ENCODE data around the gene SLC22A15.
"Not testable (repeated sequence)": the region's sequence is repeated elsewhere in the genome, so short reads cannot be mapped to it uniquely, and the experiment has no call there.

Gene SLC22A15

GRCh38 chr1:116036255-116036654 lies 59.9 kb downstream of the SLC22A15 start:
- no peak for DNase-seq (ENCODE audit: extremely low read depth, low read depth)
- no peak for TF ChIP-seq CTCF (IDR thresholded peaks at IDR 0.05; ENCODE audit: low read depth, low read length)

- DNase-seq (ENCODE audit: extremely low read depth, low read depth), result no peak
- no peak for TF ChIP-seq CTCF (IDR thresholded peaks at IDR 0.05; ENCODE audit: low read depth, low read length)
Observed at GRCh38 chr1:116038679-116039078, 62.4 kb downstream of the SLC22A15 start.

DNA sequence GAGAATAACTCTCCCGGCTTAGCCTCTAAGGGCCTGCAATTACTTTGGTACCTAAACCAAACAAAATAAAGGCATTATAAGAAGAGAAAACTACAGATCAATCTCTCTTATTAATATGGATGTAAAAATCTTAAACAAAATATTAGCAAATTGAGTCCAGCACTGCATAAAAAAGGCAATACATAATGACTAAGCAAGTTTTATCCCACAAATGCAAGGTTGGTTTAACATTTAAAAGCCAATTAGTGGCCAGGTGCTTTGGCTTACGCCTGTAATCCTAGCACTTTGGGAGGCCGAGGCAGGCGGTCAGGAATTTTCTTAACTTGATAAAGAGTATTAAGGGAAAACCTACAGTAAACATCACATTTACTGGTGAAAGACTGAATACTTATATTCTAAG lies 67.8 kb downstream of the SLC22A15 start:
- TF ChIP-seq CTCF (IDR thresholded peaks at IDR 0.05; ENCODE audit: low read depth, low read length), result no peak
- DNase-seq (ENCODE audit: extremely low read depth, low read depth), result no peak

DNA sequence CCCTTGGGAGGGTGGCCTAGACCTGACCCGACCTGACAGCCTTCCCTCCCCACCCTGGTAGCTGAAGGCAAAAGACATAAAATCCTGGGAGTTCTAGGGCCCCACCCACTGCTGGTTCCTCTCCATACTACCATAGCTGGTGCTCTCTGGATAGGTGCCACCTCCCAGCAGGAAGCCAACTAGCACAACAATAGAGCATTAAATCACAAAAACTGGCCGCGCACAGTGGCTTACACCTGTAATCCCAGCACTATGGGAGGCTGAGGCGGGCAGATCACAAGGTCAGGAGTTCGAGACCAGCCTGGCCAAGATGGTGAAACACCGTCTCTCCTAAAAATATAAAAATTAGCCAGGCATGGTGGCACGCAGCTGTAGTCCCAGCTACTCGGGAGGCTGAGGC lies 70.6 kb downstream of the SLC22A15 start:
- not testable (repeated sequence) for DNase-seq (ENCODE audit: extremely low read depth, low read depth)

DNA sequence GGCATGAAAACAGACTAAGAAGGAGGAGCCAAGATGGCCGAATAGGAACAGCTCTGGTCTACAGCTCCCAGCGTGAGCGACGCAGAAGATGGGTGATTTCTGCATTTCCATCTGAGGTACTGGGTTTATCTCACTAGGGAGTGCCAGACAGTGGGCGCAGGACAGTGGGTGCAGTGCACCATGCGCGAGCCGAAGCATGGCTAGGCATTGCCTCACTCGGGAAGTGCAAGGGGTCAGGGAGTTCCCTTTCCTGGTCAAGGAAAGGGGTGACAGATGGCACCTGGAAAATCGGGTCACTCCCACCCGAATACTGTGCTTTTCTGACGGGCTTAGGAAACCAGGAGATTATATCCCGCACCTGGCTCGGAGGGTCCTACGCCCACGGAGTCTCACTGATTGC lies 75.6 kb downstream of the SLC22A15 start:
- not testable (repeated sequence) for DNase-seq (ENCODE audit: extremely low read depth, low read depth)

DNA sequence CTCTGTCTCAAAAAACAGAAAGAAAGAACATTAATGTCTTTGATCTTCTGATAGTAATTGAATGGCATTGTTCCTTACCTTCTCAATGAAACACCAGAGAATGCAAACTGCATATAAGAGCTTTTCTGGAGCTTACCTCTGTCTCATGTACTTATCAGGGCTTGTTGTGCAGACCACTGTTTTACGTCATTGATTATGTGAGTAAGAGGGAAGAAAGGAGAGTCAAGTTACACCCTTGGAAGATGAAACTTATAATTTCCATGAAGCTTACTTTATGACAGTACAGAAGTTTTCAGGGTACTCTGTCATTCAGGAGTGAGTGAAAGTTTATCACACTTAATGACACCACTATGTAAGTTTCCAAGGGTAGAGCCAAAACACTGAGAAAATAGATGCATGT lies 85.9 kb downstream of the SLC22A15 start:
- no peak for DNase-seq (ENCODE audit: extremely low read depth, low read depth)
- TF ChIP-seq CTCF (IDR thresholded peaks at IDR 0.05; ENCODE audit: low read depth, low read length), result no peak

DNA sequence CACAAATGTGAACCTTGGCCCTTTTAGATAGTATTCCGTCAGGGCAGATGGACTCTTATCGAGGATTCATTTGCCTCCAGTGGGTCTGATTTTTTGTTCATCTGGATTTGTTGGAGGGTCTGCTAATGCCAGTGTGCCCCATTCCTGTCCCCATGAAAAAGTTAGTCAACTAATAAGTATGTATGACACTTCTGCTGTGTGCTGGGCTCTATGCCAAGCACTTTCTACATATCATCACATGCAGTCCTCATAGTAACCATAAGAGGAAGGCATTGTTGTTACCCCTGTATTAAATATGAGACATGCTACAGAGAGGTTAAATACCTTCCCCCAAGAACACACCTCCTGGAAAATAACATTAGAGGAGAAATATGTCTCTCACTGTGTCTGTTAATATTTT lies 88.3 kb downstream of the SLC22A15 start:
- TF ChIP-seq CTCF (IDR thresholded peaks at IDR 0.05; ENCODE audit: low read depth, low read length), result no peak
- DNase-seq (ENCODE audit: extremely low read depth, low read depth), result no peak

GRCh38 chr1:116066868-116067565 lies 90.7 kb downstream of the SLC22A15 start:
- peak; percentile 82 for DNase-seq (ENCODE audit: extremely low read depth, low read depth)
- no peak for TF ChIP-seq CTCF (IDR thresholded peaks at IDR 0.05; ENCODE audit: low read depth, low read length)
